Body of pancreas (tissue), 4 donors: Measurements from ENCODE around the gene SLAMF6.

ENCODE experiments used
- CTCF ChIP-seq, 7 experiments: fragments of 450-650 bp in 4 of 7; fragments of 200-600 bp in 3 of 7; sonication (generic) in 3 of 7; IDR thresholded peaks; one replicate each; pipeline ENCODE4 v1.5.1; 2016 to 2019; ENCODE audit warnings: antibody characterized with exemption in 7 of 7
- POLR2A ChIP-seq, 3 donors: fragments of 450-650 bp; IDR thresholded peaks; one replicate each; pipeline ENCODE4 v1.6.1; 2016; ENCODE audit warnings: antibody characterized with exemption in 3 of 3, mild to moderate bottlenecking in 2 of 3

GRCh38 chr1:160438935-160439334 lies 84.1 kb downstream of the SLAMF6 start:
- TF ChIP-seq CTCF (IDR thresholded peaks at IDR 0.05) (no peak), POLR2A (IDR thresholded peaks at IDR 0.05) (no peak)
